ENCODE measurements around the gene KLHL1.

Gene KLHL1

DNA sequence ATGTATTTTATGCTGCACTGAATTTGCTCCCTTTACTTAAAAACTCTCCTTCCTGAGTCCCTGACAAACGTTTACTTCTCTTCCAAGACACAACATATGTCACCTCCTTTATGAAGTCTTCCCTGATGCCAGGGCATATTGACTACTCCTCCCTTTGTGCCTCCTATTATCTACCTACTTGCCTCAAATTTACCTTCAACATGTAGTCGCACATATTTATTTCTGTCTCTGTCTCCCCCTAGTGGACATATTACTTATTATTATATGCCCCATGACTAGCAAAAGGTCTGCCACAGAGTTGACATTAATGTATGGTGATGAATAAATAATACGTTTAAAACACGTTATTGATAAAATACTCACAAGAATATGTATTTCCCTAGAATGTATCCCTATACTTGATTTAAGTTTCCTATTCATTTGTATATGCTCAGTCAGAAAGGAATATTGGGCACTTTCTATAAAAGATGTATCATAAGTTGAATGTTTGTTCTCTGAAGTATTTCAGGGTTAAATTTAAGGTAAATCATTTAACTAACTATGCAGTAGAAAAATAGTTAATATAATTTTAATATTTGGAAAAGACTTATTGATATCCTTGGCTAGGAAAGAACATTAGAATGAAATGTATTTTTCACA lies 250.9 kb downstream of the KLHL1 start:
- peak in 1 of 2 donors; percentile 20 for DNase-seq

DNA sequence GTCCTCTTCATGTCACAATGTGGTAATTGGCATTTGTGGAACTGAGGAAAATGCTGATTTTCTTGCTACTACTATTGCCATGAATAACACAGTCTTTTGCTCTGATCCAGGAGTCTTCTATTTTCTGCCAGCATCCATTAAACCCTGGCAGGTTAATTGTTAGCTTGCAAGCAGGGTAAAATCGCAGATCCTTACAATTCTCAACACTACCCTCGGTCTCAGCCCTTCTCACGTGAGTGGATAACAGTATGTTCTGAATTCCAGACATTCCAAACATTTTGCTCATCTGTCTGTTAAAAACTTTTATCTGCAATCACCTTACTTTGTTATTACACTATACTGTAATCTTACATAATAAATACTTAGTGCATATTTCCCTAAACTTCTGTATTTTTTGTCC lies 251.9 kb downstream of the KLHL1 start:
- no peak for DNase-seq

DNA sequence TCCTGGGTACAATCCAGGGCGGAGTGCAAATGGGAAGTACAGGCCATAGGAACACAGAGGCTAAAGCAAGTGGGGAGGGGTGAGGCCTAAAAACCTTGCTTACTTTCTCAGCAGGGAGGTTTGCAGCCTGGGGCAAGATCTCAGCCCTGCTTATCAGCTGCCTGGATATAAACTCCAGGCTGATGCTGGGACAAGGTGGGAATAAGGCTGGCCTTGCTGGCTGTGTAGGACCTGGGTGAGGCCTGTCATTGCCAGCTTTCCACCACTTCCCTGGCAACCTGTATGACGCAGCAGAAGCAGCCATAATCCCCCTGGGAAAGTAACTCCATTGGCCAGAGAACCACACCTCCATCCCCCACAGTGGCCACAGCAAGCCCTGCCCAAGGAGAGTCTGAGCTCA lies 279.7 kb downstream of the KLHL1 start:
- no peak for DNase-seq

DNA sequence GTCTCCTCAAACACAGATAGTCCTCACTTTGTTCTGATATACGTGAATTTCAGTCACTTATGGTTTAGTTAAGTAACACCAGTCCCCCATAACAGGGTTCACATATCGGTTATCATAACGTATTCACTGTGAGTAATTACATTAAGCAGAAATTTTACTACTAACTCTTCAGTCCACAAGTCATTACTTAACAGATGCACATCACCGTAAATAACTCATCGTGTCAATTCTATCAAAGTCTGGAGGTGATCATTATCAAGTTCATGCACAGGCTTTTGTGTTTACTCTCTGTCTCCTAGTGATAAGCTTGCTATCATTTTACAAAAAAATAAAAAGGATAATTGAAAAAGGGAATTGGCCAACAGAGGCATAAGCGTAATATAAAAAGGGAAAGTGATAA lies 288.1 kb downstream of the KLHL1 start:
- no peak for DNase-seq

DNA sequence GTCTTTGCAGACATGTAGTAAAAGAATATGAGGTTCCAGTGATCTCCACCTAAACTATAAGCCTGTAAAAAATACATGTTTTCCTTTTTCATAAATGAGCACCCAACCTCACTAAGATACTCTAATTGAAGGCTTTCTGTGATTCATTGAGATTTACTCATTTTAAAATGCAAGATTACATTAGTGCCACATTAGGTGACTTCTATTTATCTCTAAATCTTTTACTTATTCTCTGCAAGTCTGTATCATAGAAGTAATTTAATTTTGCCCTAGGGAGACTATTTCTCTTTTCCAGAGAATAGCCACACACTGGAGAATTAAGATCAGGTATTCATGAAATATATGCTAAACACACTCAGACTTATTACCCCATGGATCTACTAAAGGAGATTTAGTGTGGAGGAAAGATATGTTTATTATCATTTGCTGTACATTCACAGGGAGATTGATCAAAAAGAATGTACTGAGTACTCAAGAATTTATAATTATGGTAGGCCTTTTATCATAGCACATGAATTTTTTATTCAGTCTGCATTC lies 290.9 kb downstream of the KLHL1 start:
- DNase-seq: no peak

DNA sequence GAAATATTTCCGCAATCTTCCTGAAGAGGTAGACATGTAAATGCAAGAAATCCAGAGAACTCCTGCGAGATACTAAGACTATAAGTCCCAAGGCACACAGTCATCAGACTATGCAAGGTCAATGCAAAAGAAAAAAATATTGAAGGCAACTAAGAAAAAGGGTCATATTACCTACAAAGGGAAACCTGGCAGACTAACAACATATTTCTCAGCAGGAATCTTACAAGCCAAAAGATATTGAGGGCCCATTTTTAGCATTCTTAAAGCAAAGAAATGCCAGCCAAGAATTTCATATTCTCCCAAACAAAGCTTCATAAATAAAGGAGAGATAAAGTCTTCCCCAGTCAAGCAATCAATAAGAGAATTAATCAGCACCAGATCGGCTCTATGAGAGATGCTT lies 299.1 kb downstream of the KLHL1 start:
- DNase-seq: no peak

DNA sequence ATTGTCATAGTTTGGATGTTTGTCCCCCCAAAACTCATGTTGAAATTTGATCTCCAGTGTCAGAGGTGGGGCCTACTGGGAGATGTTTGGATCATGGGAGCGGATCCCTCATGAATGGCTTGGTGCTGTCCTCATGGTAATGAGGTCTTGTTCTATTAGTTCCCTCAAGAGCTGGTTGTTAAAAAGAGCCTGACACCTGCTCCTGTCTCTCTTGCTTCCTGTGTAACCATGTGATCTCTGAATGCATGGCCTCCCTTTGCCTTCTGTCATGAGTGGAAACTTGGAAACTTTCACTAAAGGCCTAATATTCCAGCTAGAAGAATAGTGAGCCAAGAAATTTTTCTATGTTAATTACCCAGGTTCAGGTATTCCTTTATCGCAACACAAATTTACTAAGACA lies 312.0 kb downstream of the KLHL1 start:
- DNase-seq: no peak

DNA sequence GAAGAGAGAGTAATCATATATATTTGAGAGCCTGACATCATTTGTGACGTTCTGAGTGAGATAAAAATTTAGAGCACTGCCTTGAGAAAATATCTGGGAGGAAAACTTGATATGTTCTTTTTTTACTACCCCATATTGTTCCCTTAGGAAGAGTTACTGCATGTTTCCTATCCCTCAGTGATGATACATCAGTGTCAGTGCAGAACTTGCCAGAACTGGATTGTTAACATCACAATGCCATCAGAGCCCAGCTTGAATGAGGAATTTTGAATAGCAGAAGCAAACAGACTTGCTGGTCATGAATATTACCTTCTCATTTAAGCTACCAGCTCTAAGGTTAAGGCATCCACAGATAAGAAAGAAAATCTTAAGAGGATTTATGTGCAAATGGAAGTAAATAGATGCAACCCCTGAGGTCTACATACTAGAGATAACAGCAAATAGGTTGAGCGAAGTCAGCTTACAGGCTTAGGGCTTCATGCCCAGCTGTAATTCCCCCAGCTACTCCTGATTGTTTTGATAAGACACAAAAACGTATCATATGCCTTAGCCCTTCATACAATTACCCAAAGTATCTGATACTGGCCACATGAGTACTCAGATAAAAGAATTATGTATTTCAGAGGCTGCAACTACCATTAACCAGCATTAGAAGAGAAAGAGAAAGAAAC lies 314.3 kb downstream of the KLHL1 start:
- no peak for DNase-seq

DNA sequence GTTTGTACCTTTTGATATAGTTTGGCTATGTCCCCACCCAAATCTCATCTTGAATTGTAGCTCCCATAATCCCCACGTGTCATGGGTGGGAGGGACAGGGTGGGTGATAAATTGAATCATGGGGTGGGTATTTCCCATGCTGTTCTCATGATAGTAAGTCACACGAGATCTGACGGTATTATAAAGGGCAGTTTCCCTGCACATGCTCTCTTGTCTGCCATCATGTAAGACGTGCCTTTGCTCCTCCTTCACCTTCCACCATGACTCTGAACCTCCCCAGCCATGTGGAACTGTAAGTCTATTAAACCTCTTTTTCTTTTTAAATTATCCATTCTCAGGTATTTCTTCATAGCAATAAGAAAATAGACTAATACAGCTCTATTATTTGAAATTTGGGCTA lies 331.3 kb downstream of the KLHL1 start:
- DNase-seq: no peak

DNA sequence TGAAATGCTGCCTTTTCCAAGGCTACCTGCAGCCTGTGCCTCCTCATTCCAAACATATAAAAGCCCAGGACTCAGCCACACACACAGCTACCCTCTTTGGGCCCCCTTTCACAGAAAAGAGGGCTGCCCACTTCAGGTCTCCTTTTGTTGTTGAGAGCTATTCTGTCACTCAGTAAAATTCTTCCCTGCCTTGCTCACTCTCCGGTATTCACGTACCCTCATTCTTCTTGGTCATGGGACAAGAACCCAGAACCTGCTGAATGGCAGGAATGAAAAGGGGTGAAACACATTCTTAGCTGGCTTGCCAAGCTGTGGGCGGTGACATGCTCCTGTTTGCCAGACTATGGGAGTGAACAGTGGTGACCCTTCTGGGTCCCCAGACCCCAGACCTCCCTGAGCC lies 338.6 kb downstream of the KLHL1 start:
- DNase-seq: no peak

DNA sequence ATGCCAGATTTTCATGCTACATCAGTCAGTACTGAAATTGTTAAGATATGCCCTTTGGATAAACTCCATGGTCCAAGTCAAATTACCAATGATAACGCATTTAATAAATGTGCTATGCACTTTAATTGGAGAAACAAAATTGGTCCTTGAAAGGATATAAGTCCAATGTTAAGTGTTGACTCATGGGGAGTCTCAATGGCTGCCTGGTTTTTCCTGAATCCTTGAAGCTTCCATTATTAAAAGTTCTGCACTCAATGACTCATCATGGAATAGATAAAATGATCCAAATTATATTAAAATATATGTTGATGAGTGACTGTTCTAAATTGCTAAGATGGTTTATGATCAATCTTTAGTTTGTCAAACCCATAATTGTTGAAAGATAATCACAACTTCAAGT lies 346.7 kb downstream of the KLHL1 start:
- DNase-seq: no peak

DNA sequence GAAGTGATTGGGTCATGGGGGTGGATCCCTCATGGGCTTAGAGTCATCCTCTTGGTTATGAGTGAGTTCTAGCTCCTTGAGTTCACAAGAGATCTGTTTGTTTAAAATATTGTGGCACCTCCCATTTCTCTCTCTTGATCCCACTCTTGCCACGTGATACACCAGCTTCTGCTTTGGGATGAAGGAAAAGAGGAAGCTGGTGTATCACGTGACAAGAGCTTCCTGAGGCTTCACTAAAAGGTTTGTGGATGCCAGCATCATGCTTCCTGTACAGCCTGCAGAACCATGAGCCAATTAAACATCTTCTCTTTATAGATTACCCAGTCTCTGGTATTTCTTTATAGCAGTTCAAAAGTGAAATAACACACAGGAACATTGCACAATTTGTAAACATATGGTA lies 353.2 kb downstream of the KLHL1 start:
- DNase-seq: no peak

DNA sequence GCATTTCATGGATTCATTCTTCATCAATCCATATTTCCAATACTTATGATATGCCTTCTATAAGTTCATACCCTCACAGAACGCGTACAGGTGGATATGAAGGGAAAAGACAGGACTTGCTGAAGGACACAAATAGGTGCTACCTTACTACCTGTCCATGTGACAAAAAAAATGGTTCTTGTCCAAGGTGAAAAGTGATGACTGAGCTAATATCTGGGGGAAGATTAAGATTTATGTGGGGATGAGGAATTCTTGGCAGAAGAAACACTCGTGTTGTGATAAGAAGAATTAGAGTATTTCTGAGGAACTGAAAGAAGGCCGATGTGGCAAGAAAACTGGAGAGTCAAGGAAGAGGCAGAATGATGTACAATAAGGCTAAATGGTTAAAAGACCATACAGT lies 357.0 kb downstream of the KLHL1 start:
- DNase-seq: no peak

DNA sequence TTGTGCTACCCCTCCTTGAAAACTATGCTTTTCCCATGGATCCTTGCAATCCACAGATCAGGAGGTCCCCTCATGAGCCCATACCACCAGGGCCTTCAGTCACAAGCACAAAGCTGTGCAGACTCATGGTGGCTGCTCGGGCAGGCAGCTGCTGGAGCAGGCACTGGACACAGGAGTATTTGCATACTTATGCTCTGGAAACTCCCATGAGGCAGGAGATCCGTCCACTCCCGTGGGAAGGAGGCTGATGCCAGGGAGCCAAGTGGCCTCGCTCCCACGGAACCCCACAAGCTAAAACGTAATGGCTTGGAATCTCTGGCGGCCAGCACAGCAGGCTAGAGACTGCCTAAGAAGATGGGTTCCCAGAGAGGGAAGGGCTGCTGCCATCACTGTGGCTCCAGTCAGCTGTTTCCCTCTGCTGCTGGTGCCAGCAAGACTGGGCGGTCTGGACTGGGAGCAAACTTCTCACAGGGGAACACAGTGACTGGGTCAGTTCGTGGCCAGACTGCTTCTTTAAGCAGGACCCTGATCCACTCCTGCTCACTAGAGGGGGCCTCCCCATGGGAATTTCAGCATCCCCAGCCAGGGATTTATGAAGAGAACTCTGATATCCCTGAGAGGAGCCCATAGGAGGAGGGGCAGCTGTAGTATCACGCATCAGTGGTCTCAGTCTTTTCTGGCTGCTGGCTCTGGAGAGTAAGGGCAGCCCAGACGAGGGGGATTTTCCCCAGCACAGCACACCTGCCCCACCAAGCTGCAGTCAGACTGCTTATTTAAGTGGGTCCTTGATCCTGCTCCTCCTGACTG lies 370.9 kb downstream of the KLHL1 start:
- DNase-seq: no peak

DNA sequence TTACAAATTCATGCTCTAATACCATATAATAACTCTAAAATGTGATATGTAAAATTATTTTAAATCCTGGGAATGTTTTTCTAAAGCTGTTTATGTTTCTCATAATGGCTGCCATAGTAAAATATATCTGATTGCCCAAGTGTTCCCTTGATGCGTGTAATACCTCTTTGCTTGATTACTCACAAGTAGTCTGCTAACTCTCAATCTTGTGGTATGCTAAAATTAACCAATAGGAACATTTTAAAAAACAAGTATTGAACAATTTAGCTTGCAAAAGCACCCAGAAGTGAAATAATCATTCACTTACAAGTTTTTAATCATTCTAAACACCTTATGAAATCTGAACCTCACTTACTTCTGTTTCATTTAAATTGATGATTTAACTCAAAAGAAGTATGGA lies 386.6 kb downstream of the KLHL1 start:
- no peak for DNase-seq

DNA sequence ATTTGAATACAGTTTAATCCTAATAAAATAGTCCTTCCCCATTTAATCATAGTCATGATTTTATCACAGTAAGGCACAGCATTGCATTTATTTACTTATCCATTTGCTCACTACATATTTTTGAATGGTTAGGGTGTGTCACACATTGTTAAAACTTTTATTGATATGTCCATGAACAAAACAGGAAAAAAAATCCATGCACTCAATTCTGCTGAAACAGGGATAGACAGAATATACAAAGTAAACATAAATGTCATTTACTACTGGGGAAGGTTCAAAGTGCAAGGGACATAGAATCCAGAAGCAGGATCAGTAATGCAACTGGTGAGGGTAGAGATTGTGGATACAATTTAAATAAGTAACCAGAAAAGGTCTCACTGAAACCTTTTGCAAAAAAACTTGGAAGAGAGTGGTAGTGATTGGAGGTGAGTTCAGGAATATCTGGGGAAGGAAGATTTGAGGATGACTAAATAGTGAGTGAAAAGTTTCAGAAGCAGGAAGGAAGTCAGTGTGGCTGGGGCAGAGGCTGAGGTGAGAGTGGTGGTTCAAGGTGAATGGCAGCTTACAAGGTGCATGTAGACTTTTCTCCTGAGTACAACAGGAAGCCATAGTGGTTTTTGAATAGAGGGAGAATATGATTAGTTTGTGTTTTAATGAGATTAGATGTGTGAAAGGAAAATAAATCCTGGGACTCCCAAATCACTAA lies 387.8 kb downstream of the KLHL1 start:
- no peak for DNase-seq

DNA sequence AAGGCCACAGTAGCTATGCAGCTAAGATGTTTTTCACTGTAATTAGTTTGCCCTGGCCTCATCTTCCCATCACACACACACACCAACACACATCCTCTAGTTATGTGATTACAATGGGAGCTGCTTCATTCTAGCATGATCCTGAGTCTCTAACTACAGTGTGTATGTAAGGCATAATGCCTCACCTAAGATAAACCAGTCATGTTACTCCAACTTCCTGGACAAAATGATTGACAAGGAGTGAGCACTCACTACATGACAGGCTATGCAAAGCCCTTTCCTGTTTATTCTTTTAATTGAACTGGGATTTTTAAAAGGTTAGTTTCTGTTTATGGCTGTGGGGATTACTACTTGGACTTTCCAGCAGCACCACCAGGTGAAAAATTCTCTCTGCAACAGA lies 401.4 kb downstream of the KLHL1 start:
- no peak for DNase-seq

DNA sequence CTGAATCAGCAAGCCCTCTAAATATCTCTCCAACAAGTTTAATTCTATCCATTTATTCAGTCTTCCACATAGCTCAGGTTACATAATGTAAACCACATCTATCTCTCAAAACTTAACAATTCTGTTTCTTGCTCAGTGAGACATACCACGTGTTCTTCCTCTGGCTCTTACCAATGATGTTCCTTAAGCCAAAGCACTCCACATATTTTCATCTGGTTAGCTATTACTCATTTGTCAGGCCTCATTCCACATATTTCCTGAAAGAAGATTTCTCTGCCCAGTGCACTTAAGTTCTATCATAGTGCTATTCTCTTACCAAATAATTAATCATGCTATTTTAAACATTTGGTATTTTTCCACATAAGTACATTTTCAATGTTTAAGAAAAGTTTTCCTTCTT lies 403.9 kb downstream of the KLHL1 start:
- no peak for DNase-seq

DNA sequence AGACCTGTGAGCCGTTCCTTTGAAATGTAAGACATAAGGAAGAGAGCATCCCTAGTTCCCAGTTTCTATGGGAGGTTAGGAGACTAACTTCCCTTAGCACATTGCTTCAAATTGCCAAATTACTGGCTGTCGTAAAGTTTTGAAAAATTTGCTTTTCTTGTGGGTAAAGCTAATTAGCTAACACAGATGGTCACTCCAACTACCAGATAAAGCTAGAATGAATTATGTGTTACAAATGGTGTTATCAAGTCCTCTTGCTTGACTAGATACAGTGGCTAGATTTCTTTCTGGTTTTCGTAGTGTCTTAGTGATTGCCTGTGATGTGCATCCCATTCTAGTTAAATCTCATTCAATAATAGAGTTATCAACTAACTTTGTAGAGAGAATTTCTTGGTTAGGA lies 417.3 kb downstream of the KLHL1 start:
- no peak for DNase-seq

DNA sequence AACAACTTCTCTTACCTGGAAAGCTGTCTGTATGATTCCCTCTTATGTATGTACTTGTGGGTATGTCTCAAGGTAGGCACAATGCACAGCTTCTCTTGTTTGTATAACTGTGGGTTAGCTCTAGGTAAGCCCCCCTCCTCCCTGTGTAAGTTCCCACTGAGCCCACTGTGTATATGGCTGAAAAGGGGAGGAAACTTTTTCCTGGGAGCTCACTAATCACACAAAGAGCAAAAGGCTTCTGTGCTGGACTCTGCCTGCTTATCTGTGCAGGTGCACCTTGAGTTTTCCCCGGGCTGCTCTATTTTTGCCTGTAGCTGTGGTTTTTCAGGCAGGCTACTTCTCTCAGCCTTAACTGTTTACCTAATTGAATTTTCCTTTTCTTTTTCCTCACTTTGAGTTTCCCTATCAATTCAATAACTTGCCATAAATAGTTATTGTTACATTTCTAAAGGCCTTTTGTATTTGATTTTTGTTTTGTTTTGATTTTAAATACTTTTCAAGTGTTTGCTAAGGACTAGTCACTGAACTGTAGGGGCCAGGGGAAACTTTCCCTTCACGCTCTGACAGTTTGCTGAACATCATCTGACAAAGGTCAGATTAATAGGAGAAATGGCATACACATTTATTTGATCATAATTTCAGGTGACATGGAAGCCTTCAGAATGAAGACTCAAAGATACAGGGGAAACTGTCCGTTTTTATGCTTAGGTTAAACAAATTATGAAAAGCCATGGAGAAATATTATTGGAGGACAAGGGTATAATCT lies 424.1 kb downstream of the KLHL1 start:
- no peak for DNase-seq

DNA sequence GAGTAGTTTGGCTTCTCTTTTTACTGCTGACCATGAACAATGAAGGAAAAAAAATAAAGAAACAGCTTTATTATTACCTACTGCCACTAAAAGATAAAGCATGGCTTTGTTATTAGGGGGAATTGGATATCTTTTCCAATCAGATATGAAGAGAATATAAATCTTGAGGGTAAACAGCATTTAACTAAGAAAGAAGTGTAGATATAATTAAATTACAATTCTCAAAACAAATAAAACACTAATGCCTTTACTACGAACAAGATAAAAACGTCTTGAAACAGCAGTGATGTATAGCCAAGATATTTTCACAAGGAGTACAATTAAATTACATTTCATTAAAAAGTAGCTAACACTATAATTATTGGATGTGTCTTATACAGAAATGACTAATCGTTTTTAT lies 426.5 kb downstream of the KLHL1 start:
- no peak for DNase-seq

DNA sequence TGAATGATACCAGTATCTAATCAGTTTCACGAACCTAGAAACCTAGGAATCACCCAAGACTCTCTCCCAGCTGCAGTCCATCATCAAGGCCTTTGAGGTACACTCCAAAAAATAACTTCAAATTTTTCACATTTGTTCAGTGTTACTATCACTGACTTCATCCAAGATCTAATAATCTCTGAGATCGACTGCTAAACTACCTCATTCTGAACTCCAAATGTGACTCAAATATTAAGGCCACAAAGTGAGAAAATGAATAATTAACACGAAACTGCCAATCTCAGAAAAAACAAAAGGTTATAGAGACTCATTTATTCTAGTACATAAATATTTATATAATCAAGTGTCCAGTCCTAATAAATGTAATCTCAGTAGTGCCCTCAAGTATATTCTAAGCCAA lies 430.9 kb downstream of the KLHL1 start:
- no peak for DNase-seq

DNA sequence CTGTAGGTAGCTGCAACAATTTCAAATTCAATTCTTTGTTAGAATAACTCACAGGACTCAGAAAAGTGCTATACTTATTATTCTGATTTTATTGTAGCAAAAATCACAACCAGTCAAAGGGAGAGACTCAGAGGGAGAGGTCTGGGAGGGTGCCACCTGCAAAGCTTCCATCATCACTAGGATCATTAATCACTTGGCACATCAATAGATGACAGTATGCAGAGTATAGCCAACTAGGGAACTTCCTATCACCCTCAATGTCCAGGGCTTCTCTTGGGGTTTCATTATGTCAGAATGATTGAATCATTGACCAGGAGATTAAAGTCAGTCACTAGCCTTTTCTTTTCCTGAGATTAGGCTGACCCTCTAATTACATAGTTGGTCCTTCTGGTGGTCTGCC lies 432.0 kb downstream of the KLHL1 start:
- no peak for DNase-seq

All from bone marrow (tissue), 2 donors.